ENCODE measurements around the gene PACRG.

- TF ChIP-seq CTCF (IDR thresholded peaks at IDR 0.05; ENCODE audit: control extremely low read depth in 1 of 3, insufficient read depth in 1 of 3, low read depth in 1 of 3, low read length in 3 of 3) (no peak), POLR2A (IDR thresholded peaks at IDR 0.05; ENCODE audit: control extremely low read depth in 1 of 2, low read depth in 2 of 2, low read length in 2 of 2) (no peak), TEAD4 (IDR thresholded peaks at IDR 0.05; ENCODE audit: low read depth, low read length) (no peak), EP300 (IDR thresholded peaks at IDR 0.05; ENCODE audit: borderline replicate concordance in 1 of 2, low read depth in 2 of 2, low read length in 2 of 2) (no peak), SIN3A (conservative IDR thresholded peaks at IDR 0.05 in 1 of 2, IDR thresholded peaks at IDR 0.05 in 1 of 2; ENCODE audit: low read depth in 1 of 2, low read length in 2 of 2) (no peak), POLR2AphosphoS5 (IDR thresholded peaks at IDR 0.05; ENCODE audit: low read depth, low read length) (no peak)
Measured at GRCh38 chr6:162736961-162737360, 9.2 kb downstream of the PACRG start.
